DMS79 treated with DMSO at 0.1 percent for 48 hours (cell line): Measurements from ENCODE around the gene GPR55.
A peak's percentile ranks its signal among the peaks of the same experiment; 100 is the strongest.
"Not testable (repeated sequence)": the region's sequence is repeated elsewhere in the genome, so short reads cannot be mapped to it uniquely, and the experiment has no call there.

Experiments
- DNase-seq: peaks from one replicate; lab custom pipeline; 2025; lab: John Stamatoyannopoulos, UW

Gene GPR55

GRCh38 chr2:230950874-230951339, 25.9 kb upstream of the GPR55 start:
- no peak for DNase-seq

GRCh38 chr2:230949966-230950873, 25.2 kb upstream of the GPR55 start:
- no peak for DNase-seq

GRCh38 chr2:230947908-230948365, 22.9 kb upstream of the GPR55 start:
- no peak for DNase-seq

- no peak for DNase-seq
Measured at GRCh38 chr2:230947235-230947576, 22.2 kb upstream of the GPR55 start.

- DNase-seq: no peak
Measured at GRCh38 chr2:230946429-230947234, 21.6 kb upstream of the GPR55 start.

- DNase-seq: no peak
Measured at GRCh38 chr2:230944757-230945372, 19.8 kb upstream of the GPR55 start.

GRCh38 chr2:230944123-230944653, 19.1 kb upstream of the GPR55 start:
- no peak for DNase-seq

GRCh38 chr2:230942920-230943896, 18.2 kb upstream of the GPR55 start:
- no peak for DNase-seq

GRCh38 chr2:230942371-230942770, 17.3 kb upstream of the GPR55 start:
- DNase-seq: no peak

GRCh38 chr2:230941202-230942180, 16.4 kb upstream of the GPR55 start:
- DNase-seq: no peak

GRCh38 chr2:230940471-230940815, 15.4 kb upstream of the GPR55 start:
- DNase-seq: no peak

- no peak for DNase-seq
Measured at GRCh38 chr2:230939691-230940470, 14.8 kb upstream of the GPR55 start.

- DNase-seq: peak; percentile 32
Measured at GRCh38 chr2:230939066-230939591, 14.1 kb upstream of the GPR55 start.

GRCh38 chr2:230938516-230939065, 13.5 kb upstream of the GPR55 start:
- DNase-seq: peak; percentile 92

- DNase-seq: no peak
Measured at GRCh38 chr2:230938098-230938497, 13.1 kb upstream of the GPR55 start.

- DNase-seq: no peak
Measured at GRCh38 chr2:230937362-230937761, 12.3 kb upstream of the GPR55 start.

- not testable (repeated sequence) for DNase-seq
Measured at GRCh38 chr2:230936243-230936642, 11.2 kb upstream of the GPR55 start.

- no peak for DNase-seq
Measured at GRCh38 chr2:230935130-230935430, 10.0 kb upstream of the GPR55 start.
